ENCODE results near the gene GAPVD1.
"Not testable (repeated sequence)": the region's sequence is repeated elsewhere in the genome, so short reads cannot be mapped to it uniquely, and the experiment has no call there.

GAPVD1 gene

GRCh38 chr9:125246261-125246667, 15.4 kb upstream of the GAPVD1 start:
- peak; percentile 11 for DNase-seq

GRCh38 chr9:125254231-125254630, 7.4 kb upstream of the GAPVD1 start:
- DNase-seq, result no peak

DNA sequence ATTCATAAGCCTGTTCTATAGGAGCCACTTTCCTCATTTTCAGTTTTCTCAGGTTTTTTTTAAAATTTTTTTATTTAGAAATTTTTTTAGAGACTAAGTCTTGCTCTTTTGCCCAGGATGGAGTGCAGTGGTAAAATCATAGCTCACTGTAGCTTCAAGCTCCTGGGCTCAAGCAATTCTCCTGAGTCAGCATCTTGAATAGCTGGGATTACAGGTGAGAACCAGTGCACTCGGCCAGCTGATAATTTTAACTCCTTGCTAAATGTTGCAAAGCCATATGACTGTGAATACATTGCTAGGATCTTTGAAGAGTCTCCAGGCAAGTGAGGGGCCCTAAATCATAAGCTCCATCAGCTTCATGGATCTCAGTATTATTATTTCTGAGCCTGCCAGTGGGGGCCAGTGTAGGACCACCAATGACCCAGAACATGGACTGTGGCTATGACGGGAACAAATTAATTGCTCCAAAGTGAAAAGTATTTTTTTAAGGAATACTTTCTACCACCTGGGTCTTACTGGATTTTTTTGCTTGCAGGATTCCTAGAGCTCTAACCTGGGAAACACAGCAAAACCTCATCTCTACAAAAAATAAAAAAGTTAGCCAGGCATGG, 5.7 kb upstream of the GAPVD1 start:
- peak; percentile 68 for DNase-seq

DNA sequence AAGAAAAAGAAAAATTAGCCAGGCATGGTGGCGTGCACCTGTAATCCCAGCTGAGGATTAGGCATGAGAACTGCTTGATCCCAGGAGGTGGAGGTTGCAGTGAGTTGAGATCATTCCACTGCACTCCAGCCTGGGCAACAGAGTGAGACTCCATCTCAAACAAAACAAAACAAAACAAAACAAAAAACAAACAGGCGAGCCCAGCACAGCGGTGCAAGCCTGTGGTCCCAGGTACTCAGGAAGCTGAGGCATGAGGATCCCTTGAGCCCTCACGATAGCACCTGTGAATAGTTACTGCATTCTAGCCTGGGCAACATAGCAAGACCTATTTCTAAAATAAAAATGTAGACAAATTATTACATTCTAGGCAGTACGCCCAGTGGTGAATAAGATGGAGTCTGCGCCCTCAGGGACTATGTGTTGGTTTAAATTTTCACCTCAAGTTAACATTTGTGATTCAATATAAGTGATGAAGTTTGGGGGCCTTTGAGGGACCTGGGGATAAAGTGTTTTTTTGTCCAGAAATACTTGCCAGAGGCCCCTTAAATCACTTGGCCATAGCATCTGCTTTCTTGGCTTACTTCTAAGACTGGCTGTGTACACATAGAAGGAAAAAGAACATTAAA, 3.4 kb upstream of the GAPVD1 start:
- DNase-seq, result no peak

DNA sequence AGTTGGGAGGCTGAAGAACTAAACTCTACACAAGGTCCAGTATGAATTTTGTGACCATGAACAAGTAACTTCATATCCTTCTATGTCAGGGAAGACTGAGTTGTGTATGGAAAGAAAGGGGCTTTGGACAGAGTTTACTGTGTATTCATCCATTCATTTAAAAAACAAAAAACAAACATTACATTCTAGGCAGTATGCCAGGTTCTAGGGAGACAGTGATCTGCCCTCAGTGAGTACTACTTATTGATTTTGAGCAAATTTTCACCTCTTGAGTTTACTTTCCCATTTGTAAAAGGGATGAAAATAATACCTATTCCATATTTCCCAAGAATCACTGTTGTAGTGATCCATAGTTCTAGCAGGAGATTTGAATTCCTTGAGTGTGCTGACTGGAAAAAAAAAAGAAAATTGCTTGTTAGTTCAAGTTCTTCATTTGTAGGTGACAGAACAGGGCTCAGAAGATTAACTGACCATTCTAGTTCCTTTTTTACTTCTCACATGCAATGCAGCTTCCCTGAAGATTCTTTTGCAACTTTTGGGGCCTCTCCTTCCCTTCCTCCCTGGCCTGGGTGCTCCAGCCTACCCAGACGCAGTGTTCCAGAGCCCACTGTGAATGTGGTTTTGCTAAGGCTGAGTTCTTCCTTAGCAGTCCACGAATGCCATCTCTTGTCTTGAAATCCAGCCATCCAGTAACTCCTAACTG, 2.6 kb upstream of the GAPVD1 start:
- peak; percentile 62 for DNase-seq

DNA sequence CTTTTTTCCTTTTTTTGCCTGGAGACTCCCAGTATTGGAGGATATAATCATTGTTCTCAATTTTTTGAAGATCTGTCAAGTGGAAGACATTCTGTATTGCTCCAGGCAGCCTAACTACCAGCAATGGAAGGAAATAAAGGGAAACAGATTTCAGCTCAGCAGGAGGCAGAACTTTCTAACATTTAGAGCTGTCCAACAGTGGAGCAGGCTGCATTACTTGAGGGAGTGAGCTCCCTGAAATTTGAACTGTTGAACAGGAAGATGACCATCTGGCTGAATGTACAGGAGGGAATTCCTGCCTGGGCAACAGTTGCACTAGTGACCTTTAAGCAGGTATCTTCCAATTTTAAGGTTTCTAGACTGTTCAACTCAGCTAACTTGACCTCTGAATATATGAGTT, 1.1 kb upstream of the GAPVD1 start:
- DNase-seq, result no peak

DNA sequence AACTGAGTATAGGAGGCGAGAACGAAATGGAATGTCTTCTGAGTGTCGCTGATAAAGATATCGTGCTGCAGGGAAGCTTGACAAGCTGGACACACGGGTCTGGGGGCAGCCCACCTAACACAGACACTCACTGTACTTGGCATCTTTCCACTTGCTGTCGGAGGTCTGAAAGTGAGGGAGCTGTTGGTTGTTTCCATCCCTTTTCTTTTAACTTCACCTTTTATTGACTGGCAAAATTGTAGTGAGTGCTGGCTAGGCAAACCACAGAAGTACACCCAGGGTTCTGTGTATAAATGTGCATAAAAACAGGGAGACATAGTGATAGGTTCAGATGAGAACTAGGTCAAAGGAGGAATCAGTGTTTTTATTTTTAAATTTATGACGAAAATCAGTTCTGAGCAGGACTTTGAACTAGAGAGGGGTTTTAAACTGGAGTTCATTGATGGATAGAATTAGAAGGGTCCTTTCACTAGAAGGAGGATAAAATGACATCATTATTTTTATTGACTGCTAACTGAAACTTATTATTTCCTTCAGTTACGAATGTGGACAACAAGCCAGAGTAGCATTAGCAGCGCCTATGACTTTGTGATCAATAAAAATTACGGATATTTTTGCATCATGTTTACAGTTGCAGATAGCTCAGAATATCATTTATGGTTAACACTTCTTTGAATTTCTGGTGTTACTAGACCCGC, 817 bp downstream of the GAPVD1 start:
- DNase-seq, result peak; percentile 62

GRCh38 chr9:125264068-125264467, 2.4 kb downstream of the GAPVD1 start:
- DNase-seq, result not testable (repeated sequence)

DNA sequence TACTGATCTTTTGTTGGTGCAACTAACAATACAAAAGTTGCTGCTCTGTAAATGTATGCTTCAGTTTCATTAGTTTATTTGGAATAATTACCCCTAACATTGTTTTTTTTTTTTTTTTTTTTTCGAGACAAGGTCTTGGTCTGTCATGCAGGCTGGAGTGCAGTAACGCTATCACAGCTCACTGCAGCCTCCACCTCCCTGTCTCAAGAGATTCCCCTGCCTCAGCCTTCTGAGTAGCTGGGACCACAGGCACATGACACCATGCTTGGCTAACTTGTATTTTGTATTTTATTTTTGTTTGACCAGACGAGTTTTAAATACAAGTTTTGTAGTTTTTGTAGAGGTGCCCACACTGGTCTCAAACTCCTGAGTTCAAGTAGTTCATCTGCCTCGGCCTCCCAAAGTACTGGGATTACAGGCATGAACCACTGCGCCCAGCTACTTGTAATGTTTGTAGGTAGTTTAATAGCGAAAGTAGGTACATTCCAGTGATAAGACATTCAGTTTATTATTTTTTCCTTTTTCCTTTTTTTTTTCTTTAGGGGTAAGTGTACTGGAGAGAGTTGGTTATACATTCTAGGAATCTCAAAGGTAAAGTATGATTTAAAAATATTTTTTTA, 6.9 kb downstream of the GAPVD1 start:
- DNase-seq, result no peak

GRCh38 chr9:125269014-125269397, 7.4 kb downstream of the GAPVD1 start:
- no peak for DNase-seq

GRCh38 chr9:125271081-125271480, 9.5 kb downstream of the GAPVD1 start:
- no peak for DNase-seq

GRCh38 chr9:125272697-125273096, 11.1 kb downstream of the GAPVD1 start:
- DNase-seq, result no peak

- DNase-seq, result no peak
These were observed 15.1 kb downstream of the GAPVD1 start for GRCh38 chr9:125276771-125277170.

DNA sequence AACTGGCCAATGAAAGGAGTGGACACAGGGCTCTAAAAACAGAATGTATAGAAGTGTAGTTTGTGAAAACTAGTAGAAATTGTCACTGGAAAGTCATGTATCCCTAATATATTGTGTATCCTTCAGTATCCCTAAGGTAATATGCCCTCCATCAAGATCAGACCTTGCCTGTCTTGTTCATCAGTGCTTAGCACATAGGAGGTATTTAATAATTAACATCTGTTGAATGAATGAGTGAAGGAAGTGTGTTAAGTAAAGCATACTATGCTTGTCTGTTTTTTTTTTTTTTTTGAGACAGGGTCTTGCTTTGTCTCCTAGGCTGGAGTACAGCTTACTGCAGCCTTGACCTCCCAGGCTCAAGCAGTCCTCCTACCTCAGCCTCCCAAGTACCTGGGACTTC, 15.8 kb downstream of the GAPVD1 start:
- DNase-seq, result no peak

GRCh38 chr9:125280945-125281344, 19.3 kb downstream of the GAPVD1 start:
- DNase-seq, result peak; percentile 31

- DNase-seq, result peak; percentile 99
These were observed 23.2 kb downstream of the GAPVD1 start for GRCh38 chr9:125284855-125285254.

GRCh38 chr9:125286935-125287433, 25.4 kb downstream of the GAPVD1 start:
- DNase-seq, result not testable (repeated sequence)

DNA sequence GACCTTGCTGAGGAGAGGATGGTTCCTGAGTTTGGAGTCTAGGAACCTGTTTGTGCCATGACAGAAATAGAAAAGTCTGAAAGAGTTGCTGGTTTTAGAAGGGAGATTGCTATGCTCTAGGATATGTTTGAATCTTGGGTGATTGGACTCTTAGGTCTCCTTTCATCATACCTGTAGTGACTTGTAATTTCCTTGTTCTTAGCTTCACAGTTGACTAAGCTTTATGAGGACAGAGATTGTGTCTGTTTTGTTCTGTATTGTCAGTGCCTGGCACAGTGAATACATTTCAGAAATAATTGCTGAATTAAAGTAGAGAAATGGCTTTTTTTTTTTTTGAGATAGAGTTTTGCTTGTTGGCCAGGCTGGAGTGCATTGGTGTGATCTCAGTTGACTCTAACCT, 31.5 kb downstream of the GAPVD1 start:
- DNase-seq, result no peak

- peak; percentile 66 for DNase-seq
These were observed 34.0 kb downstream of the GAPVD1 start for GRCh38 chr9:125295657-125296056.

GRCh38 chr9:125296843-125297372, 35.3 kb downstream of the GAPVD1 start:
- DNase-seq, result no peak

DNA sequence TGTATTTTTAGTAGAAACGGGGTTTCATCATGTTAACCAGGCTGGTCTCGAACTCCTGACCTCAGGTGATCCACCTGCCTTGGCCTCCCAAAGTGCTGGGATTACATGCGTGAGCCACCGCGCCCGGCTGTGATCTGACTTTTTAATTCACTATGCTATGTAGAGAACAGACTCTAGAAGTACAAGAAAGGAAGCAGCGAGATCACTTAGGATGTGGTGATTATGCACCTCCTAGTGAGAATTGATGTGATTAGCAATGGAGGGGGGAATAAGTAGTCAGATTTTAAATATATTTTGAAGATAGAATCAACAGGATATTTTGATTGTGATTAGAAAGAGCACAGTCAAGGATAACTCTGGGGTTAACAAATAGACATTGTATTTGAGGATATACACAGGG, 36.3 kb downstream of the GAPVD1 start:
- DNase-seq, result no peak

- DNase-seq, result no peak
These were observed 40.6 kb downstream of the GAPVD1 start for GRCh38 chr9:125302241-125302640.

DNA sequence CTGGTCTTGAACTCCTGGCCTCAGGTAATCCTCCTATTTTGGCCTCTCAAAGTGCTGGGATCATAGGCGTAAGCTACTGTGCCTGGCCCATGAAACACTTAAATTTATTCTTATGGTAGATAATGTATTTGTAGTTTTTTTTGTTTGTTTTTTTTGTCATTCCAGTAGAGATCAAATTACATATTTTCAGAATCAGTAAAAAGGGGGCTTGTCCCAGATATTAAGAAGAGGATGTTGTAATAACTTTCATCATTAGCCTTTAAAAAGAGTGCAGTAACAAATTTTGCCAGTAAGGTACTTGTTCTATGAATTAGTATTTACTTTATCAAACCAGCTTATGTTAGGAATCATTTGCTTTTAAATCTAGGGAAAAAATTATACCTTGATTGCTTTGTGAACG, 42.6 kb downstream of the GAPVD1 start:
- DNase-seq, result no peak
